SK-N-MC (cell line): ENCODE measurements around the gene CLIP4.

Experiments used
- EZH2 ChIP-seq: fragments of 200-600 bp; sonication (generic); IDR thresholded peaks from one replicate; pipeline ENCODE4 v1.6.1; 2017; ENCODE audit warnings: antibody characterized with exemption
- POLR2AphosphoS5 ChIP-seq: IDR thresholded peaks from 2 replicates; pipeline ENCODE4 v1.6.1; 2012; ENCODE audit warnings: mild to moderate bottlenecking, low read depth, low read length, borderline replicate concordance

- TF ChIP-seq POLR2AphosphoS5, result no peak
- no peak for TF ChIP-seq EZH2
Measured at GRCh38 chr2:29201979-29202378, 86.8 kb downstream of the CLIP4 start.
